Keratinocyte (primary cell): ENCODE data around the gene SLC25A13. TPM values are rescaled to one million over a fixed set of nuclear protein-coding genes. Genes with fewer than 3 reads are reported as not detected.

Experiments used
- DNase-seq: peaks from one replicate; pipeline ENCODE4 v3.0.0-alpha.2; 2011; ENCODE audit warnings: low read depth, missing footprints, low spot score
- FAIRE-seq: peaks from 2 replicates; lab custom pipeline; 2011; peaks lifted over from hg19 to GRCh38; lab: Jason Lieb, UNC
- H2AFZ ChIP-seq: 2 replicates; pipeline ENCODE4 v1.6.0; 2012; ENCODE audit warnings: low read length, control low read depth, inconsistent platforms; ENCODE audit not compliant: control insufficient read depth
- H3K27ac ChIP-seq: 2 replicates; pipeline ENCODE4 v1.5.1; 2011; ENCODE audit warnings: low read length; ENCODE audit not compliant: control insufficient read depth, insufficient read depth
- H3K27me3 ChIP-seq: 3 replicates; pipeline ENCODE4 v1.6.0; 2011; ENCODE audit warnings: low read length; ENCODE audit not compliant: control insufficient read depth, insufficient read depth; ENCODE audit errors: extremely low read depth
- H3K36me3 ChIP-seq, 2 experiments: 2 replicates in 1 of 2; 3 replicates in 1 of 2; pipeline ENCODE4 v1.5.1; 2011; ENCODE audit warnings: low read length in 2 of 2, mild to moderate bottlenecking in 1 of 2; ENCODE audit not compliant: control insufficient read depth in 2 of 2, insufficient read depth in 2 of 2; ENCODE audit errors: extremely low read depth in 1 of 2
- H3K4me1 ChIP-seq: 3 replicates; pipeline ENCODE4 v1.5.1; 2011; ENCODE audit warnings: low read length; ENCODE audit not compliant: control insufficient read depth, insufficient read depth; ENCODE audit errors: extremely low read depth
- H3K4me2 ChIP-seq: 3 replicates; pipeline ENCODE4 v1.6.0; 2011; ENCODE audit warnings: low read depth, low read length; ENCODE audit not compliant: control insufficient read depth, insufficient read depth; ENCODE audit errors: extremely low read depth
- H3K4me3 ChIP-seq, 3 experiments: fragments of 200-600 bp in 1 of 3; sonication (generic) in 1 of 3; 2 replicates in 2 of 3; 3 replicates in 1 of 3; pipeline ENCODE4 v1.5.1; 2011 to 2016; ENCODE audit warnings: low read length in 3 of 3, mild to moderate bottlenecking in 3 of 3, control low read depth in 2 of 3, inconsistent platforms in 1 of 3, low read depth in 1 of 3, mixed read lengths in 1 of 3, mixed run types in 1 of 3, moderate library complexity in 1 of 3; ENCODE audit not compliant: control insufficient read depth in 2 of 3, insufficient read depth in 2 of 3; ENCODE audit errors: extremely low read depth in 1 of 3
- H3K79me2 ChIP-seq: 2 replicates; pipeline ENCODE4 v1.6.0; 2012; ENCODE audit warnings: low read length; ENCODE audit not compliant: control insufficient read depth, insufficient read depth
- H3K9ac ChIP-seq: 3 replicates; pipeline ENCODE4 v1.6.0; 2011; ENCODE audit warnings: low read length; ENCODE audit not compliant: control insufficient read depth, insufficient read depth; ENCODE audit errors: extremely low read depth
- H3K9me1 ChIP-seq: 3 replicates; pipeline ENCODE4 v1.6.0; 2011; ENCODE audit warnings: low read length; ENCODE audit not compliant: control insufficient read depth, insufficient read depth; ENCODE audit errors: extremely low read depth
- H3K9me3 ChIP-seq: 2 replicates; pipeline ENCODE4 v1.5.1; 2012; ENCODE audit warnings: low read depth, low read length; ENCODE audit not compliant: control insufficient read depth
- H4K20me1 ChIP-seq: 3 replicates; pipeline ENCODE4 v1.6.0; 2011; ENCODE audit warnings: low read length; ENCODE audit not compliant: control insufficient read depth, insufficient read depth; ENCODE audit errors: extremely low read depth
- CTCF ChIP-seq, 3 experiments: IDR thresholded peaks in 1 of 3; conservative IDR thresholded peaks in 1 of 3; optimal IDR thresholded peaks in 1 of 3; 2 replicates in 2 of 3; 3 replicates in 1 of 3; pipeline versions ENCODE3 to v1.5.1; 2011; ENCODE audit warnings: low read length in 3 of 3, mild to moderate bottlenecking in 3 of 3, moderate library complexity in 2 of 3, control low read depth in 1 of 3, inconsistent platforms in 1 of 3; ENCODE audit not compliant: insufficient read depth in 2 of 3; ENCODE audit errors: extremely low read depth in 1 of 3
- EZH2 ChIP-seq: IDR thresholded peaks from one replicate; pipeline ENCODE4 v1.6.1; 2012; ENCODE audit warnings: inconsistent platforms, mild to moderate bottlenecking, low read length, moderate library complexity
- dilution Hi-C: fragments of 300-500 bp; cut with MboI; formaldehyde crosslinking; loops from one replicate; pipeline ENCODE4 v1.7.0; 2020; ENCODE audit warnings: low sequenced_read_pairs; ENCODE audit not compliant: extremely low pct_ligation_motif_present
- polyA plus RNA-seq, 5 experiments: library from polyadenylated mRNA; depleted of rRNA in 3 of 5; stranded (reverse) in 3 of 5; stranded (forward) in 1 of 5; unstranded in 1 of 5; fragments of >200 nt; gene quantifications; 1 replicate in 1 of 5; 2 replicates in 3 of 5; 3 replicates in 1 of 5; pipeline versions ENCODE4 v1.2.1 to v1.2.3, GENCODE V29; 2011 to 2012; ENCODE audit warnings: missing spikeins in 2 of 5, low read depth in 1 of 5, low replicate concordance in 1 of 5

The SLC25A13 gene
- polyA plus RNA-seq, 1 donor (not counting 4 experiments of a cell fraction or from before 2014, with no cell fraction given), result 29.4 TPM

- Histone ChIP-seq H3K4me2 (no peak overlapping the region), H3K4me3 (no peak overlapping the region), H3K9ac (no peak overlapping the region), H3K79me2 (no peaks in the 10 kb centered on the region), H4K20me1 (no peaks in the 10 kb centered on the region), H3K36me3 (peaks cover 0 to 2% of the 10 kb centered on the region in 2 experiments), H3K27me3 (no peaks in the 10 kb centered on the region), H3K9me1 (no peaks in the 10 kb centered on the region), H3K27ac (no peak overlapping the region), H3K9me3 (no peaks in the 10 kb centered on the region), H3K4me1 (no peaks in the 10 kb centered on the region), H2AFZ (no peak overlapping the region)
- DNase-seq (no peak), FAIRE-seq (no peak)
- no peak for TF ChIP-seq CTCF (optimal IDR thresholded peaks at IDR 0.05 in 1 of 3, IDR thresholded peaks at IDR 0.05 in 1 of 3, conservative IDR thresholded peaks at IDR 0.05 in 1 of 3; ENCODE audit: extremely low read depth in 1 of 3, insufficient read depth in 2 of 3, low read length in 3 of 3)
- TF ChIP-seq EZH2, result no peak
- dilution Hi-C loops, result no loop called here
These were observed 125.2 kb downstream of the SLC25A13 start for GRCh38 chr7:96196676-96197075.

- Histone ChIP-seq H3K79me2 (no peaks in the 10 kb centered on the region), H3K9ac (no peak overlapping the region), H4K20me1 (no peaks in the 10 kb centered on the region), H3K9me1 (no peaks in the 10 kb centered on the region), H3K36me3 (peaks cover 6 to 8% of the 10 kb centered on the region in 2 experiments), H3K4me3 (no peak overlapping the region), H2AFZ (no peak overlapping the region), H3K4me1 (no peaks in the 10 kb centered on the region), H3K4me2 (no peak overlapping the region), H3K9me3 (no peaks in the 10 kb centered on the region), H3K27me3 (no peaks in the 10 kb centered on the region), H3K27ac (no peak overlapping the region)
- FAIRE-seq (no peak), DNase-seq (no peak)
- dilution Hi-C loops, result no loop called here
- TF ChIP-seq EZH2 (no peak), CTCF (optimal IDR thresholded peaks at IDR 0.05 in 1 of 3, IDR thresholded peaks at IDR 0.05 in 1 of 3, conservative IDR thresholded peaks at IDR 0.05 in 1 of 3; ENCODE audit: extremely low read depth in 1 of 3, insufficient read depth in 2 of 3, low read length in 3 of 3) (no peak)
These were observed 132.6 kb downstream of the SLC25A13 start for GRCh38 chr7:96189129-96189820.
